Hematopoietic multipotent progenitor cell (in vitro differentiated cells): ENCODE data around the gene SERPINB10. TPM values are rescaled to one million over a fixed set of nuclear protein-coding genes. Genes with fewer than 3 reads are reported as not detected.

Experiments used
- DNase-seq, 3 donors: peaks; one replicate each; pipeline ENCODE4 v3.0.0-alpha.2; 2011 to 2015; ENCODE audit warnings: low read depth in 2 of 3, low spot score in 2 of 3
- total RNA-seq: library from RNA; depleted of rRNA; stranded (reverse); fragments of >200 nt; gene quantifications from one replicate; pipeline ENCODE4 v1.2.3, GENCODE V29; 2012

SERPINB10 gene
- total RNA-seq, 1 donor: 0.27 TPM

GRCh38 chr18:63979409-63979920 lies 71.7 kb downstream of the SERPINB10 start:
- DNase-seq: peak in 2 of 3 donors; percentile 38 to 70

- no peak for DNase-seq
Observed at GRCh38 chr18:63980027-63980426, 72.3 kb downstream of the SERPINB10 start.

- DNase-seq: no peak
Observed at GRCh38 chr18:63980896-63981460, 73.2 kb downstream of the SERPINB10 start.

- DNase-seq: no peak
Observed at GRCh38 chr18:63981719-63982118, 74.0 kb downstream of the SERPINB10 start.

GRCh38 chr18:63982361-63982760 lies 74.6 kb downstream of the SERPINB10 start:
- no peak for DNase-seq

Other genes with a start within 250 kb of the SERPINB10 start
- not detected for gene SERPINB3, start 246.1 kb upstream of the SERPINB10 start, total RNA-seq
- gene SERPINB11, start 205.0 kb upstream of the SERPINB10 start, total RNA-seq: not detected
- gene SERPINB7, start 132.5 kb upstream of the SERPINB10 start, total RNA-seq: not detected
- gene SERPINB2, start 20.3 kb upstream of the SERPINB10 start, total RNA-seq: 0.27 TPM
- not detected for gene HMSD, start 41.3 kb downstream of the SERPINB10 start, total RNA-seq
- 3.8 TPM for gene SERPINB8, start 62.1 kb downstream of the SERPINB10 start, total RNA-seq
- gene LINC00305, start 241.1 kb downstream of the SERPINB10 start, total RNA-seq: not detected